NK-92 (cell line): Measurements from ENCODE around the gene MYADM.
"Not testable (repeated sequence)": the region's sequence is repeated elsewhere in the genome, so short reads cannot be mapped to it uniquely, and the experiment has no call there.

Experiments used
- DNase-seq: peaks from one replicate; lab custom pipeline; 2025; ENCODE audit not compliant: unreplicated experiment; lab: John Stamatoyannopoulos, UW

The MYADM gene

GRCh38 chr19:53867225-53868090 is at the start of gene MYADM:
MYADM (plus strand) TSS chr19:53867883; CDS start chr19:53873530, 5,647 bp downstream.
- DNase-seq = peak; percentile 97

GRCh38 chr19:53818756-53819155 is 48.9 kb upstream of the MYADM start:
- no peak for DNase-seq

- no peak for DNase-seq
Measured at GRCh38 chr19:53819861-53820260, 47.8 kb upstream of the MYADM start.

GRCh38 chr19:53823380-53824120 is 44.1 kb upstream of the MYADM start:
- no peak for DNase-seq

- DNase-seq = no peak
Measured at GRCh38 chr19:53824134-53824611, 43.5 kb upstream of the MYADM start, which contains the start of gene NLRP12. NLRP12 (minus strand) TSS chr19:53824314; CDS start chr19:53824174, 140 bp downstream.

GRCh38 chr19:53826876-53827275 is 40.8 kb upstream of the MYADM start:
- DNase-seq = no peak

GRCh38 chr19:53828531-53828930 is 39.2 kb upstream of the MYADM start:
- DNase-seq = no peak

- not testable (repeated sequence) for DNase-seq
Measured at GRCh38 chr19:53832861-53833260, 34.8 kb upstream of the MYADM start.

GRCh38 chr19:53838446-53838845 is 29.2 kb upstream of the MYADM start:
- DNase-seq = not testable (repeated sequence)

- not testable (repeated sequence) for DNase-seq
Measured at GRCh38 chr19:53840241-53840640, 27.4 kb upstream of the MYADM start.

- not testable (repeated sequence) for DNase-seq
Measured at GRCh38 chr19:53840914-53841313, 26.8 kb upstream of the MYADM start.

GRCh38 chr19:53844849-53845246 is 22.8 kb upstream of the MYADM start:
- no peak for DNase-seq

- no peak for DNase-seq
Measured at GRCh38 chr19:53847555-53847954, 20.1 kb upstream of the MYADM start.

GRCh38 chr19:53849237-53849676 is 18.4 kb upstream of the MYADM start:
- no peak for DNase-seq

GRCh38 chr19:53853707-53854106 is 14.0 kb upstream of the MYADM start:
- no peak for DNase-seq

- DNase-seq = no peak
Measured at GRCh38 chr19:53864308-53864836, 3.3 kb upstream of the MYADM start.

- no peak for DNase-seq
Measured at GRCh38 chr19:53865523-53865917, 2.2 kb upstream of the MYADM start.

- no peak for DNase-seq
Measured at GRCh38 chr19:53865918-53866864, 1.5 kb upstream of the MYADM start.

- DNase-seq = no peak
Measured at GRCh38 chr19:53866865-53867224, 838 bp upstream of the MYADM start.

- DNase-seq = no peak
Measured at GRCh38 chr19:53868091-53868891, 608 bp downstream of the MYADM start.
